Esophagus squamous epithelium (tissue), 4 donors: Measurements from ENCODE around the gene ARHGAP32.

Source experiments
- POLR2A ChIP-seq, 4 donors: fragments of 450-650 bp; IDR thresholded peaks; one replicate each; pipeline ENCODE4 v1.6.1; 2017; ENCODE audit warnings: antibody characterized with exemption in 4 of 4, mild to moderate bottlenecking in 4 of 4, moderate library complexity in 3 of 4
- TF ChIP-seq, protein P1 (sequence below), 6 experiments: fragments of 450-650 bp in 4 of 6; fragments of 200-600 bp in 2 of 6; sonication (generic) in 2 of 6; IDR thresholded peaks; one replicate each; pipeline ENCODE4 v1.5.1; 2016 to 2019; ENCODE audit warnings: antibody characterized with exemption in 6 of 6, mild to moderate bottlenecking in 4 of 6, moderate library complexity in 4 of 6

DNA sequence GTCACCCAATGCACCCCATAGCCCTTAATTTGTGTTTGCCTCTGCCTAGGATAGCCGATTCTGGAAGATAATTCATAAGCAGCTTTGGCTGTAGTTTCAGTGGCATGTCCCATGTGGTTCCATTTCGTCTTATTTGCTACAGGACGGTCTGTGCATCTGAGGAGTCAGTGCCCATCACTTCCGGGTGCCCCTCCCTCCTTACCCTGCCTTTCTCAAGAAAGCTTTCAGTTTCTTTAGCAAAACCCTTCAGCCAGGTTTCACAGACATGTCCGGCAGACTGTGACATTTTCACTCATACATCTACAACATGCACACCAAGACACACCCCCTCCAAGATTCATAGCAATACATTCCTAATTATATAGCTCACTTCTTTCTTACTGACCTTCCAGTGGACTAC lies 263.7 kb downstream of the ARHGAP32 start:
- TF ChIP-seq, protein P1, sequence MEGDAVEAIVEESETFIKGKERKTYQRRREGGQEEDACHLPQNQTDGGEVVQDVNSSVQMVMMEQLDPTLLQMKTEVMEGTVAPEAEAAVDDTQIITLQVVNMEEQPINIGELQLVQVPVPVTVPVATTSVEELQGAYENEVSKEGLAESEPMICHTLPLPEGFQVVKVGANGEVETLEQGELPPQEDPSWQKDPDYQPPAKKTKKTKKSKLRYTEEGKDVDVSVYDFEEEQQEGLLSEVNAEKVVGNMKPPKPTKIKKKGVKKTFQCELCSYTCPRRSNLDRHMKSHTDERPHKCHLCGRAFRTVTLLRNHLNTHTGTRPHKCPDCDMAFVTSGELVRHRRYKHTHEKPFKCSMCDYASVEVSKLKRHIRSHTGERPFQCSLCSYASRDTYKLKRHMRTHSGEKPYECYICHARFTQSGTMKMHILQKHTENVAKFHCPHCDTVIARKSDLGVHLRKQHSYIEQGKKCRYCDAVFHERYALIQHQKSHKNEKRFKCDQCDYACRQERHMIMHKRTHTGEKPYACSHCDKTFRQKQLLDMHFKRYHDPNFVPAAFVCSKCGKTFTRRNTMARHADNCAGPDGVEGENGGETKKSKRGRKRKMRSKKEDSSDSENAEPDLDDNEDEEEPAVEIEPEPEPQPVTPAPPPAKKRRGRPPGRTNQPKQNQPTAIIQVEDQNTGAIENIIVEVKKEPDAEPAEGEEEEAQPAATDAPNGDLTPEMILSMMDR (IDR thresholded peaks at IDR 0.05) = no peak
- no peak for TF ChIP-seq POLR2A (IDR thresholded peaks at IDR 0.05)
